NK-92 treated with Interleukin-12 subunit alpha and Interleukin-12 subunit beta, amount 100 ng/mL, for 24 hours (cell line): ENCODE results near the gene PODN.

ENCODE experiments used
- DNase-seq: peaks from one replicate; lab custom pipeline; 2025; lab: John Stamatoyannopoulos, UW

The PODN gene

DNA sequence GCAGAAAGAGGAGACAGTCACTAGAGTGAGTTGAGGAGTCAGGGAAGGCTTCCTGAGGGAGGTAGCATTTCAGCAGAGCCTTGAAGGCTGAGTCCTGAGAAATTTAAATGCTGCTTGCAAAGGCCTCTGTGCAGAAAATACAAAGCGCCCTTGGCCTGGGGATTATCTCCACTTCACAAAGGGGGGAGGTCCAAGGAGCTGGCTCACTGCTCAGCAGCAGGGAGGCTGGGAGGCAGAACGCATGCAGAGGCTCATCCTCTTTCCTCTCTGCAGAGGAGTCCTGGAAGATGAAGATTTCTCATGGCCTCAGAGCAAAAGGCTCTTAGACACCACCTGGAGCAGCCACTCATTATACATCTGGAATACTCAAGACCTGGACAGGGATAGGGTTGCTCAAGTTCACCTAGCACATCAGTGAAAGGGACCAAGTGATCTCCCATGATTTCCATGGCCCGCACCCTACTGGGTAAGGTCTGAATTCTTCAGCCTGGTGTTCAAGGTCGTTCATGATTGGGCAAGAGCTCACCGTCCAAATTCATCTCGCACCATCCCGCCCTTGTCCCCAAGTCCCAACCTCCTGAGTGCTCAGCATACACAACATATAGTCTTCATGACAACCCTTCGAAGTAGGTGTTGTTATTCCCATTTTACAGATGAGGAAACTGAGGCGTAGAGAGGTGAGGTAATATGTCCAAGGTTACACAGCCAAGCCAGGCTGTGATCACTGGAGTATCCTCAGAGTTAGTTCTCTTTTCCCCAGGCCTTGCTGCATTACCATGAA, 71.4 kb downstream of the PODN start:
- no peak for DNase-seq

DNA sequence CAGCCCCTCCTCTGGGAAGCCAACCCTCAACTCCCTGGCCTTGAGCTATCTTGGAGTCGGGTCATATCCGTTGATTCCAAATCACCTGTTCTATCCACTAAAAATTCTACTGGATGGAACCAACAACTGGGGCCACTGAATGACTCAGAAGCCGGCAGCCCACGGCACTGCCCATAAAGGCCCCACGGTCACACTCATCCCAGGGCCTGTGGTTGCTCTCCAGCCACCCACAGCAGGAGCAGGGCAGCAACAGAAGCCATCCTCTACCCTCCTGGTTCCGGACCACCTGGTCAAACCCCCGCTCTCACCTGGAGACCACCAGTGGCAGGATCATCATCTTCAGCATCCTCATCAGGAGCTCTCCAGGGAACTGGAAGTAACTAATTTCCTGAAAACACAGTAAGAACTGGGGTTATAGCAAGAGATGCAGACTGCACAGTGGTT, 72.1 kb downstream of the PODN start:
- DNase-seq = no peak
